ENCODE data around the gene OR2T1.
"Not testable (repeated sequence)": the region's sequence is repeated elsewhere in the genome, so short reads cannot be mapped to it uniquely, and the experiment has no call there.

OR2T1 gene

GRCh38 chr1:248402748-248403147 is at the start of gene OR2T1:
TSS of gene OR2T1 (plus strand) at chr1:248403048. CDS start at chr1:248406148, 3,100 bp downstream.
- no peak for DNase-seq (ENCODE audit: low read depth)
- no peak within 1 kb of the TSS for H3K4me3 ChIP-seq (ENCODE audit: low read depth, low read length)

GRCh38 chr1:248359415-248359814 is 43.4 kb upstream of the OR2T1 start:
- no peak overlapping the region for H3K4me3 ChIP-seq (ENCODE audit: low read depth, low read length)
- no peak for DNase-seq (ENCODE audit: low read depth)

GRCh38 chr1:248361121-248361715 is 41.6 kb upstream of the OR2T1 start, which contains the start of gene OR2T4:
TSS of gene OR2T4 (plus strand) at chr1:248361665. CDS start at chr1:248361665, 0 bp downstream.
- no peak for DNase-seq (ENCODE audit: low read depth)
- no peak within 1 kb of the TSS for H3K4me3 ChIP-seq (ENCODE audit: low read depth, low read length)

- no peak overlapping the region for H3K4me3 ChIP-seq (ENCODE audit: low read depth, low read length)
- no peak for DNase-seq (ENCODE audit: low read depth)
Measured at GRCh38 chr1:248366609-248367008, 36.2 kb upstream of the OR2T1 start.

- H3K4me3 ChIP-seq (ENCODE audit: low read depth, low read length): no peak overlapping the region
- no peak for DNase-seq (ENCODE audit: low read depth)
Measured at GRCh38 chr1:248372394-248372793, 30.5 kb upstream of the OR2T1 start.

- DNase-seq (ENCODE audit: low read depth): no peak
- H3K4me3 ChIP-seq (ENCODE audit: low read depth, low read length): no peak overlapping the region
Measured at GRCh38 chr1:248373761-248374160, 29.1 kb upstream of the OR2T1 start.

GRCh38 chr1:248375446-248375845 is 27.4 kb upstream of the OR2T1 start, which contains the start of gene OR2T6:
TSS of gene OR2T6 (plus strand) at chr1:248375746. CDS start at chr1:248387609, 11,863 bp downstream.
- no peak for DNase-seq (ENCODE audit: low read depth)
- no peak within 1 kb of the TSS for H3K4me3 ChIP-seq (ENCODE audit: low read depth, low read length)

- H3K4me3 ChIP-seq (ENCODE audit: low read depth, low read length): no peak overlapping the region
- DNase-seq (ENCODE audit: low read depth): no peak
Measured at GRCh38 chr1:248376916-248377315, 25.9 kb upstream of the OR2T1 start.

GRCh38 chr1:248380854-248381253 is 22.0 kb upstream of the OR2T1 start:
- no peak for DNase-seq (ENCODE audit: low read depth)
- no peak overlapping the region for H3K4me3 ChIP-seq (ENCODE audit: low read depth, low read length)

- no peak overlapping the region for H3K4me3 ChIP-seq (ENCODE audit: low read depth, low read length)
- DNase-seq (ENCODE audit: low read depth): no peak
Measured at GRCh38 chr1:248388426-248388825, 14.4 kb upstream of the OR2T1 start.

GRCh38 chr1:248393050-248393449 is 9.8 kb upstream of the OR2T1 start:
- DNase-seq (ENCODE audit: low read depth): no peak
- no peak overlapping the region for H3K4me3 ChIP-seq (ENCODE audit: low read depth, low read length)

- no peak for DNase-seq (ENCODE audit: low read depth)
- no peak overlapping the region for H3K4me3 ChIP-seq (ENCODE audit: low read depth, low read length)
Measured at GRCh38 chr1:248404024-248404423, 1.2 kb downstream of the OR2T1 start.

GRCh38 chr1:248406721-248407692 is 4.2 kb downstream of the OR2T1 start:
- DNase-seq (ENCODE audit: low read depth): no peak

GRCh38 chr1:248416226-248416625 is 13.4 kb downstream of the OR2T1 start:
- no peak for DNase-seq (ENCODE audit: low read depth)
- no peak overlapping the region for H3K4me3 ChIP-seq (ENCODE audit: low read depth, low read length)

More at GRCh38 chr1:248406721-248407692, 4.2 kb downstream of the OR2T1 start:
- H3K4me3 ChIP-seq (ENCODE audit: low read depth, low read length): no peak overlapping the region

GRCh38 chr1:248417854-248418253 is 15.0 kb downstream of the OR2T1 start:
- DNase-seq (ENCODE audit: low read depth): no peak
- no peak overlapping the region for H3K4me3 ChIP-seq (ENCODE audit: low read depth, low read length)

GRCh38 chr1:248421384-248421783 is 18.5 kb downstream of the OR2T1 start:
- H3K4me3 ChIP-seq (ENCODE audit: low read depth, low read length): no peak overlapping the region
- no peak for DNase-seq (ENCODE audit: low read depth)

- DNase-seq (ENCODE audit: low read depth): not testable (repeated sequence)
Measured at GRCh38 chr1:248427526-248428191, 24.8 kb downstream of the OR2T1 start.

GRCh38 chr1:248428192-248428533 is 25.3 kb downstream of the OR2T1 start:
- not testable (repeated sequence) for H3K4me3 ChIP-seq (ENCODE audit: low read depth, low read length); DNase-seq (ENCODE audit: low read depth)

More at GRCh38 chr1:248427526-248428191, 24.8 kb downstream of the OR2T1 start:
- not testable (repeated sequence) for H3K4me3 ChIP-seq (ENCODE audit: low read depth, low read length)

- H3K4me3 ChIP-seq (ENCODE audit: low read depth, low read length): not testable (repeated sequence)
Measured at GRCh38 chr1:248431683-248432082, 28.8 kb downstream of the OR2T1 start.

GRCh38 chr1:248432201-248432600 is 29.4 kb downstream of the OR2T1 start:
- DNase-seq (ENCODE audit: low read depth); H3K4me3 ChIP-seq (ENCODE audit: low read depth, low read length): not testable (repeated sequence)

More at GRCh38 chr1:248431683-248432082, 28.8 kb downstream of the OR2T1 start:
- DNase-seq (ENCODE audit: low read depth): not testable (repeated sequence)
